Measurements from ENCODE around the gene UNC13D.
"Not testable (repeated sequence)": the region's sequence is repeated elsewhere in the genome, so short reads cannot be mapped to it uniquely, and the experiment has no call there.

UNC13D gene

DNA sequence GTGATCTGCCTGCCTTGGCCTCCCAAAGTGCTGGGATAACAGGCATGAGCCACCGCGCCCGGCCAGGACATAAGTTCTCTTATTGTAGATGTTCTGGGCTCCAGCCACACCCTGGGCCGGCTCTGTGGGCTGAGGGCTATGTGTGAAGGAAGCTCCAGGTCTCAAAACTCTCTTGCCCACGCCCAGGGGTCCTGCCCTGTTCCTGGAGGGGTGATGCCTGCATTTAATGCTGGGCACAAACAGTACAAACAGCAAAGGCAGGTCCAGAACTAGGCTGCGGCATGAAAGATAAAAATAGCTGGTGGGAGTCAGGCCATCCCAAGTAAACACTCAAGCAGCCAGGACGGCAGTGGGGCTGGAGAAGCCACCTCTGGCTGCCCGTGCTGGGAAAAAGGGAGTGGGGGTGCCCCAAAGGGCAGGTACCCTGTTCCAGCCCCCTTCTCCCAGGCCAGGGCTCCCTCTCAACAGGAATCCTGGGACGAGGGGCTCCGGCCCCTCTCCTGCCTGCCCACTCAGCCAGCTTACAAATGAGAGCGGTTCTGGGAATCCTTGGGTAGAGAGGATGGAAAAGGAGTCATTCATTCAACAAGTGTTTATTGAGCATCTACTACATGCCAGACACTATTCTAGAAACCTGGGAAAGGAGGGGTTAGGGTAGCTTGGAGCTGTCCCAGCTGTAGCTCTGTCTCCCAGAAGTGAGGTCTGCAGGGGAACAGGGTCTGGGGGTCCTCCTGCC is 29.6 kb upstream of the UNC13D start:
- H3K4me1 ChIP-seq (ENCODE audit: insufficient read depth, low read length), result 0 out of 2 replicates have a peak, but pooled peaks cover 9% of the 10 kb centered on the region
- no peak overlapping the region for H3K9ac ChIP-seq (ENCODE audit: low read depth, low read length)

DNA sequence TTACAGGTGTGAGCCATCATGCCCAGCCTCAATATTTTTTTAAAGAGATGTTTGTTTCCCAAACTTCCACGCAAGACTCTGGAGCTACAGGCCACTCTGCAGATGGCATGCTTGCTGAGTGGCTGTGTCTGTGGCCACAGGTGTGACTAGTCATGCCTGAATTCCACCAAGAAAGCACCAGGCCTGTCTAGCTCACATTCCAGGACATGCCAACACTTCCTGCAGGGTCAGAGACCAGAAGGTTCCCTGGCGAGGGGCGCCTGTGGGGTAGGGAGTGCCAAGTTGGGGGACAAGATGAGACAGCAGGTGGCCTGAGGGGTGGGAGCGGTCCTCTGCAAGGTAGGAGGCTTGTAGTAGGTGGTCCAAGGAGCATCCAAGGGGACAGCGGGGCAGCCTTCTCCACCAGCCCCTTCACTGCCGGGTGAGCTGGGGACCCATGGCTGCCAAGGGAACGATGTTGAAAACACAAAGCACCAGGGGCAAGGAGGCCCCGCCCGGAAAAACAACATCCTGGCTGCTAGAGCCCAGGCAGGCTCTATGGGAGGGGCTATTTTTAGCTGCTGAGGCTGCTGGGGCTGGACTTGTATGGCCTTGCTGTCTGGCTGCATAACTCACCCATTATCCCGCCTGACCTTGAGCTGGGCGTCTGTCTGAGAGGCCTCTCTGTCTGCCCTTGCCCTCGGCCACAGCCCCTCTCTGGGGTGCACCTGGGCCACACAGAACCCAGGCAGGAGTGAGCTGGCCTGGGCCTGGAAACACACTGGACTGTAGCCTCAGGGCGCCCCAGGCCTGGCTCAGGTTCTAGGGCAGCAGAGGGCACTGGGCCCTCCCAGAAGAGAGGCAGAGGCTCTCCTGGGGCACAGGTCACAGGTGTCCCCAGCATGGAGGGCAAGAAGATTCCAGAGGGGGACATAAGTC is 28.5 kb upstream of the UNC13D start:
- peaks cover 13% of the 10 kb centered on the region for H3K27me3 ChIP-seq (ENCODE audit: insufficient read depth, low read length)
- H3K9ac ChIP-seq (ENCODE audit: low read depth, low read length), result 0 out of 2 replicates have a peak overlapping the region, but pooled peaks have one; percentile 16
- no peaks in the 10 kb centered on the region for H3K36me3 ChIP-seq (ENCODE audit: insufficient read depth, low read length)
- 0 out of 2 replicates have a peak, but pooled peaks cover 9% of the 10 kb centered on the region for H3K4me1 ChIP-seq (ENCODE audit: insufficient read depth, low read length)
- WGBS, result 77% methylated on average over 13 of the region's 13 CpGs
- no peak overlapping the region for H3K4me3 ChIP-seq (ENCODE audit: low read length)
- H3K27ac ChIP-seq (ENCODE audit: low read depth, low read length), result no peak overlapping the region
- no peaks in the 10 kb centered on the region for H3K9me3 ChIP-seq (ENCODE audit: insufficient read depth, low read depth, low read length)

More for the DNA sequence above, 29.6 kb upstream of the UNC13D start:
- no peaks in the 10 kb centered on the region for H3K9me3 ChIP-seq (ENCODE audit: insufficient read depth, low read depth, low read length)
- WGBS, result 95% methylated on average over 10 of the region's 11 CpGs
- no peaks in the 10 kb centered on the region for H3K36me3 ChIP-seq (ENCODE audit: insufficient read depth, low read length)
- no peak overlapping the region for H3K4me3 ChIP-seq (ENCODE audit: low read length)
- H3K27ac ChIP-seq (ENCODE audit: low read depth, low read length), result no peak overlapping the region
- peaks cover 24% of the 10 kb centered on the region for H3K27me3 ChIP-seq (ENCODE audit: insufficient read depth, low read length)

DNA sequence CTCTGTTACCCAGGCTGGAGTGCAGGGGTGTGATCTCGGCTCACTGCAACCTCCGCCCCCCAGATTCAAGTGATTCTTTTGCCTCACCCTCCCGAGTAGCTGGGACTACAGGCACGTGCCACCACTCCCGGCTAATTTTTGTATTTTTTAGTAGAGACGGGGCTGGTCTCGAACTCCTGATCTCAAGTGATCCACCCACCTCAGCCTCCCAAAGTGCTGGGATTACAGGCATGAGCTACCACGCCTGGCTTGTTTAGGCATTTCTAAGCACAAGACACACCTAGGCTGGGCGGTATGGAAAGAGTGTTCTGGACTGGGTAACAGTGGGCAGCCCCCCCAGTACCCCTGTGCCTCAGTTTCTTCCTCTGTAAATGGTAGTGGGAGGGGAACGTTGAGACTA is 26.0 kb upstream of the UNC13D start:
- not testable (repeated sequence) for H3K36me3 ChIP-seq (ENCODE audit: insufficient read depth, low read length); H3K9me3 ChIP-seq (ENCODE audit: insufficient read depth, low read depth, low read length); H3K27ac ChIP-seq (ENCODE audit: low read depth, low read length); H3K4me1 ChIP-seq (ENCODE audit: insufficient read depth, low read length); H3K9ac ChIP-seq (ENCODE audit: low read depth, low read length); H3K4me3 ChIP-seq (ENCODE audit: low read length); H3K27me3 ChIP-seq (ENCODE audit: insufficient read depth, low read length)
- 93% methylated on average over 9 of the region's 10 CpGs for WGBS

DNA sequence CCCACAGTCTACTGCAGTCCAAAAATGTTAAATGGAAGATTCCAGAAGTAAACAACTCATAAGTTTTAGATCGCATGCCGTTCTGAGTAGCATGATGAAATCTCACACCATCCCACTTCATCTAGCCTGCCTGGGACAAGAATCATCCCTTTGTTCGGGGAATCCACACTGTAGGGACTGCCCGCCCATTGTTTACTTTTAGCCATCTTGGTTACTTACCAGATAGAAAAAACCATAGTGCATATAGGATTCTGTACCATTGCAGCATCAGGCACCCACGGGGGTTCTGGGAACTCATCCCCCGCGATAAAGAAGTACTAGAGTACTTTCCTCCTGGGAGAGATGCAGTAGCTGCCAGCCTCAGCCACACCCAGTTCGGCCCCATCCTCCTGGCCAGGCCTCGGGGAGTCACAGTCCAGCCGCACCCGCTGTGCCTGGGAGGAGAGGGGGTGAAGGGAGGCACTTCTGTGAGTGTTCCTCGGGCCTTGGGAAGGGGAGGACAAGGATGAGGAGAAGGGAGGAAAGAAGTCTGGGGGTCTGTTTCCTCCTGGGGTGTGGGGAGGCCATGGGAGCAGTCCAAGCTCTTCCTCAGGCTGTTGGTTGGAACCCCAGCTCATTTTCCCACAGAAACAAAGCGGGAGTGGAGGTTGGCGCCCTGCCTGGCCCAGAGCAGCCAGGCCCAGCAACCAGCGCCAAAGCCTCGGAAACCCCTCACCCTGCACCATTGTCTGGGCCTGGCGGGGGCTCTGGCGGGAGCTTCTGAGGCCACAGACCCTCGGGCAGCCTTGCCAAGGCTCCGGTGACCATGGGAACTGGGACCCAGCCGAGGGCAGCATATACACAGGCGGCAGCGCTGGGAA is 25.3 kb upstream of the UNC13D start:
- 84% methylated on average over 23 of the region's 23 CpGs for WGBS
- no peaks in the 10 kb centered on the region for H3K4me1 ChIP-seq (ENCODE audit: insufficient read depth, low read length)
- H3K36me3 ChIP-seq (ENCODE audit: insufficient read depth, low read length), result no peaks in the 10 kb centered on the region
- no peak overlapping the region for H3K27ac ChIP-seq (ENCODE audit: low read depth, low read length)
- H3K4me3 ChIP-seq (ENCODE audit: low read length), result no peak overlapping the region
- no peak overlapping the region for H3K9ac ChIP-seq (ENCODE audit: low read depth, low read length)
- H3K27me3 ChIP-seq (ENCODE audit: insufficient read depth, low read length), result no peaks in the 10 kb centered on the region
- no peaks in the 10 kb centered on the region for H3K9me3 ChIP-seq (ENCODE audit: insufficient read depth, low read depth, low read length)

DNA sequence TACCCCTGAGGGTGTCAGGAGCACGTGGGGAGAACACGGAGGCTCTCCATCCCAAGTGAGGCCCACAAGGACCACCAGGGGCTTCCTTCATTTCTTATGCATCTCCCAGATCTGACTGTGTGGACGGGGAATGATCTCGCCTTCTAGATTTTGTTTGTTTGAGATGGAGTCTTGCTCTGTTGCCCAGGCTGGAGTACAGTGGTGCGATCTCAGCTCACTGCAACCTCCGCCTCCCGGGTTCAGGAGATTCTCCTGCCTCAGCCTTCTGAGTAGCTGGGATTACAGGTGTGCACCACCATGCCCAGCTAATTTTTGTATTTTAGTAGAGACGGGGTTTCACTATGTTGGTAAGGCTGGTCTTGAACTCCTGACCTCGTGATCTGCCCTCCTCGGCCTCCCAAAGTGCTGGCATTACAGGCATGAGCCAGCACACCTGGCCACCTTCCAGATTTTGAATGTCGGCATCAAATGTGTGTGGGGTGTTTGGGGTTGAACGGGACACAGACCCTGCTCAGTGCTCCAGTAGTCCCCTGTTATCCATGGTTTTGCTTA is 24.6 kb upstream of the UNC13D start:
- not testable (repeated sequence) for H3K36me3 ChIP-seq (ENCODE audit: insufficient read depth, low read length); H3K27me3 ChIP-seq (ENCODE audit: insufficient read depth, low read length); H3K4me1 ChIP-seq (ENCODE audit: insufficient read depth, low read length); H3K9ac ChIP-seq (ENCODE audit: low read depth, low read length); H3K27ac ChIP-seq (ENCODE audit: low read depth, low read length); H3K9me3 ChIP-seq (ENCODE audit: insufficient read depth, low read depth, low read length); H3K4me3 ChIP-seq (ENCODE audit: low read length)
- 94% methylated on average over 12 of the region's 12 CpGs for WGBS

DNA sequence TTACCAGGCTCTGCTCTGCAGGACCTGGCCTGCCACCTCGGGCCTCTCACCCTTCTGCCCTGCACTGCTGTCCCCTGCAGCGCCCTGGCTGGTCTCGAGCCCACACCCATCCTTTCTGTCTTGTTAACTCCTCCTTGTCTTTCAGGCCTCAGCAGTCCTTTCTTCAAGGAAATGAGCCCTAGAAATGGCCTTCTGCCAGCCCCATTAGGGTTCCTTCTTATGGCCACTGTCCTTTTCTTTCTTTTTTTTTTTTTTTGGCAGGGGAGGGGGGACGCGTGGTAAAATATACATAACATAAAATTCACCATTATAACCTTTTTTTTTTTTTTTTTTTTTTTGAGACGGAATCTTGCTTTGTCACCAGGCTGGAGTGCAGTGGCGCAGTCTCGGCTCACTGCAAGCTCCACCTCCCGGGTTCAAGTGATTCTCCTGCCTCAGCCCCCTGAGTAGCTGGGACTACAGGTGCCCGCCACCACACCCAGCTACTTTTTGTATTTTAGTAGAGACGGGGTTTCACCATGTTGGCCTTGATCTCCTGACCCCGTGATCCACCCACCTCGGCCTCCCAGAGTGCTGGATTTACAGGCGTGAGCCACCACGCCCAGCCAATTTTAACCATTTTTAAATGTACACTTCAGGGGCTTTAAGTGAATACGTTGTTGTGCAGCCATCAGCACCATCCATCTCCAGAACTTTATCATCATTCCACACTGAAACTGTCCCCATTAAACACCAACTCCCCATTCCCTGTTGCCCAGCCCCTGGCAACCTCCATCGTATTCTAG is 21.4 kb upstream of the UNC13D start:
- 88% methylated on average over 16 of the region's 17 CpGs for WGBS
- H3K27me3 ChIP-seq (ENCODE audit: insufficient read depth, low read length); H3K9me3 ChIP-seq (ENCODE audit: insufficient read depth, low read depth, low read length); H3K36me3 ChIP-seq (ENCODE audit: insufficient read depth, low read length); H3K4me1 ChIP-seq (ENCODE audit: insufficient read depth, low read length); H3K4me3 ChIP-seq (ENCODE audit: low read length); H3K27ac ChIP-seq (ENCODE audit: low read depth, low read length); H3K9ac ChIP-seq (ENCODE audit: low read depth, low read length): not testable (repeated sequence)

DNA sequence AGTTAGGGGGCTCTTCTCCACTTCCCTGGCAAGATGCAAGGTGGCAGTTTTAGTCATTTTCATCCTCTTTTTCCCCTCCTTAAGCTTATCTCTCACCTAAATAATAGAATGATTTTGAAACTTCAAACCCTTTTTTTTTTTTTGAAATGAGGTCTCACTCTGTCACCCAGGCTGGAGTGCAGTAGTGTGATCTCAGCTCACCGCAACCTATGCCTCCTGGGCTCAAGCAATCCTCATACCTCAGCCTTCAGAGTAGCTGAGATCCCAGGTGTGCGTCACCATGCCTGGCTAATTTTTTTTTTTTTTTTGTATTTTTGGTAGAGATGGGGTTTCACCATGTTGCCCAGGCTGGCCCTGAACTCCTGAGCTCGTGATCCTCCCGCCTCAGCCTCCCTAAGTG is 20.7 kb upstream of the UNC13D start:
- H3K9ac ChIP-seq (ENCODE audit: low read depth, low read length); H3K27me3 ChIP-seq (ENCODE audit: insufficient read depth, low read length); H3K27ac ChIP-seq (ENCODE audit: low read depth, low read length); H3K9me3 ChIP-seq (ENCODE audit: insufficient read depth, low read depth, low read length); H3K4me3 ChIP-seq (ENCODE audit: low read length); H3K36me3 ChIP-seq (ENCODE audit: insufficient read depth, low read length); H3K4me1 ChIP-seq (ENCODE audit: insufficient read depth, low read length): not testable (repeated sequence)
- WGBS, result 90% methylated on average over 4 of the region's 4 CpGs

DNA sequence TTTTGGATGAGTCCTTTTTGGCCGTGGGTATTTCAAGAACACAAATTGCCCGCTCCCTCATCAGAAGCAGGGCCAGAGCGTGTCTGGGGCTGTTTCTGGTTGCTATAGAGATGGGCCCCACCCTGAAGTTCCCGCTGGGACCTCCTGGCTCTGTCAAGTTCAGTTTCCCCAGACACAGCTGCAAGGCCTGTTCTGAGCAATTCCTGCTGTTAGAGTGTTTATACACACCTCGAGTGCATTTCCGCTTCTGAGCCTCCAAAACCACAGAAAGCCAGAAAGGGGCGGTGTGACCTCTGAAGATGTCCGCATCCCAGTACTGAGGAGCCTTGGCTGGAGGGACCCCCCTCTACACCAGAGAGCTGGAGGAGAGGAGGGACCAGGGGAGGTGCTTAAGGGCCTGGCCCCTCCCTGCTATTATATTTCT is 20.3 kb upstream of the UNC13D start:
- Histone ChIP-seq H3K9me3 (ENCODE audit: insufficient read depth, low read depth, low read length) (no peaks in the 10 kb centered on the region), H3K27me3 (ENCODE audit: insufficient read depth, low read length) (no peaks in the 10 kb centered on the region), H3K36me3 (ENCODE audit: insufficient read depth, low read length) (no peaks in the 10 kb centered on the region), H3K4me1 (ENCODE audit: insufficient read depth, low read length) (no peaks in the 10 kb centered on the region), H3K9ac (ENCODE audit: low read depth, low read length) (no peak overlapping the region), H3K4me3 (ENCODE audit: low read length) (no peak overlapping the region), H3K27ac (ENCODE audit: low read depth, low read length) (no peak overlapping the region)
- WGBS, result 83% methylated on average over 8 of the region's 8 CpGs

DNA sequence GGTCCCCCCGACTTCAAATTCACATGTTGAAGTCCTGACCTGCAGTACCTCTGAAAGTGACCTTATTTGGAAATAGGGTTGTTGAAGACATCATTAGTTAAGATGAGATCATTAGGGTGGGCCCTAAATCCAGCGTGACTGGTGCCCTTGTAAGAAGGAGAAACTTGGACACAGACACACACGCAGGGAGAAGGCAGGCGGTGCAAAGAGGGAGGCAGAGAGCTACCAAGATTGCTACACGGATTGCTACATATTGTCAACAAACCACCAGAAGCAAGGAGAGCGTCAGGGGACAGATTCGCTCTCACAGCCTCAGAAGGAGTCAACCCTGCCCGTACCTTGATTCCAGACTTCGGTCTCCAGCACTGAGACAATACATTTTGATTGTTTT is 17.7 kb upstream of the UNC13D start:
- Histone ChIP-seq H3K27me3 (ENCODE audit: insufficient read depth, low read length) (no peaks in the 10 kb centered on the region), H3K27ac (ENCODE audit: low read depth, low read length) (no peak overlapping the region), H3K36me3 (ENCODE audit: insufficient read depth, low read length) (no peaks in the 10 kb centered on the region), H3K9ac (ENCODE audit: low read depth, low read length) (no peak overlapping the region), H3K4me3 (ENCODE audit: low read length) (no peak overlapping the region), H3K4me1 (ENCODE audit: insufficient read depth, low read length) (no peaks in the 10 kb centered on the region), H3K9me3 (ENCODE audit: insufficient read depth, low read depth, low read length) (no peaks in the 10 kb centered on the region)
- WGBS, result 95% methylated on average over 9 of the region's 9 CpGs

DNA sequence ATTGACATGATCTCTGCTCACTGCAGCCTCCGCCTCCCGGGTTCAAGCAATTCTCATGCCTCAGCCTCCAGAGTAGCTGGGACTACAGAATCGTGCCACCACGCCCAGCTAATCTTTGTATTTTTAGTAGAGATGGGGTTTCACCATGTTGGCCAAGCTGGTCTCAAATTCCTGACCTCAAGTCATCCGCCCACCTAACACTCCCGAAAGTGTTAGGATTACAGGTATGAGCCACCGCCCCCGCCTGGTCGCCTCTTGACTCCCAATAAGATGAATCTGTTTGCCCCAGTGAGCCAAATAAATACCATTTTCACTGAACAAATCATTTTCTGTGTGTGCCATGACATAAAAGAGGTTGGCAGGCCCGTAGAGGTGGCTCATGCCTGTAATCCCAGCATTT is 15.2 kb upstream of the UNC13D start:
- H3K9me3 ChIP-seq (ENCODE audit: insufficient read depth, low read depth, low read length); H3K27ac ChIP-seq (ENCODE audit: low read depth, low read length); H3K27me3 ChIP-seq (ENCODE audit: insufficient read depth, low read length); H3K9ac ChIP-seq (ENCODE audit: low read depth, low read length); H3K36me3 ChIP-seq (ENCODE audit: insufficient read depth, low read length); H3K4me1 ChIP-seq (ENCODE audit: insufficient read depth, low read length); H3K4me3 ChIP-seq (ENCODE audit: low read length): not testable (repeated sequence)
- 91% methylated on average over 10 of the region's 10 CpGs for WGBS
